Measurements from ENCODE around the gene BIK.
"Not testable (repeated sequence)": the region's sequence is repeated elsewhere in the genome, so short reads cannot be mapped to it uniquely, and the experiment has no call there.

The BIK gene

DNA sequence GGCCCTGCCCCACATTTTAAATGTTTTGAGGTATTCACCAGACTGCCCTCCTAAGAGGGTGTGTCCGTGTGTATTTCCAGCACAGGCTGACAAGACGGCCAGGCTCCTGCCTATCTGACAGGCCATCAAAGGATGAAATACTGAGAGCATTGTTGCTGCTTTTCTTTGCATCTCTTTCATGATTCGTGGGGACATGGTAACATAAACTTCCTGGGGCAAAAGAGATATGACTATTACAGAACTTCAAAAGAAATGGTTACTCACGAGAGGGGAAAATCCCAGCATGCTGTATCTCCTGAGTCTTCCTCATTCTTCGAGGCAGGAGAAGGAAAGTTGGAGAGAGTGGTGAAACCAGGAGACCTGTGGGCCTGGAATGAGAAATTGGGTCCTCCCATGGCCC lies 10.3 kb upstream of the BIK start:
- intact Hi-C loops (cut with DNase I): no loop called here
- DNase-seq: no peak

- intact Hi-C loops (cut with DNase I): no loop called here
- DNase-seq: no peak
Observed at GRCh38 chr22:43101306-43101705, 9.2 kb upstream of the BIK start.

DNA sequence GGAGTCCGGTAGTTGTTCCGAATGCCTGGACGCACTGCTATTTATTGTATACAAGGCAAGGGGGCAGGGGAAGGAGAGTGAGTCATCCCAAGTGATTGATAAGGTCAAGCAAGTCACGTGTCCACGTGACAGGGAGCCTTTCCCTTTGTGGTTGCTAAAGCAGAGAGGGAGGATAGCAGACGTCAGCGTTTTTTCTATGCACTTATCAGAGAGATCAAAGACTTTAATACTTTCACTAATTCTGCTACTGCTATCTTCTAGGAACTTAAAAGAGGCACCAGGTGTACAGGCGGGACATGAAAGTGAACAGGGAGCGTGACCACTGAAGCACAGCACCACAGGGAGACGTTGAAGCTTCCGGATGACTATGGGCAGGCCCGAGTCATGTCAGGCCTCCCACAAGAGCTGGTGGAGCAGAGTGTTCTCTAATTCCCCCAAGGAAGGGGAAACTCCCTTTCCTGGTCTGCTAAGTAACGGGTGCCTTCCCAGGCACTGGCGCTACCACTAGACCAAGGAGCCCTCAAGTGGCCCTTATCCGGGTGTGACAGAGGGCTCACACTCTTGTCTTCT lies 6.4 kb upstream of the BIK start:
- intact Hi-C loops (cut with DNase I); DNase-seq: not testable (repeated sequence)

DNA sequence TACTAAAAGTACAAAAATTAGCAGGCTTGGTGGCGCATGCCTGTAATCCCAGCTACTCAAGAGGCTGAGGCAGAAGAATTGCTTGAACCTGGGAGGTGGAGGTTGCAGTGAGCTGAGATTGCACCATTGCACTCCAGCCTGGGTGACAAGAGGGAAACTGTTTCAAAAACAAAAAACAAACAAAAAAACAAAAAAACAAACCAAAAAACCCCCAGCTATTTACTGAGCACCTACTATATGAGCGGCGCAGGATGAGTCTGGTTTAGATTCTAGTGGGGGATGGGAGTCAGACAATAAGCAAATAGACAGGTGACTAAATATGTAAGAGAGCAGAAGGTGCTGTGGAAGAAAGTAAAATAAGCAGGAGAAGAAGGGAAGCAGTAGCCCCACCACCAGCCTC lies 5.6 kb upstream of the BIK start:
- DNase-seq; intact Hi-C loops (cut with DNase I): not testable (repeated sequence)

- intact Hi-C loops (cut with DNase I): no loop called here
Observed at GRCh38 chr22:43106302-43106701, 4.2 kb upstream of the BIK start.

GRCh38 chr22:43109511-43109910 lies 1.0 kb upstream of the BIK start:
- DNase-seq: no peak
- intact Hi-C loops (cut with DNase I): no loop called here

More at GRCh38 chr22:43106302-43106701, 4.2 kb upstream of the BIK start:
- DNase-seq: no peak

DNA sequence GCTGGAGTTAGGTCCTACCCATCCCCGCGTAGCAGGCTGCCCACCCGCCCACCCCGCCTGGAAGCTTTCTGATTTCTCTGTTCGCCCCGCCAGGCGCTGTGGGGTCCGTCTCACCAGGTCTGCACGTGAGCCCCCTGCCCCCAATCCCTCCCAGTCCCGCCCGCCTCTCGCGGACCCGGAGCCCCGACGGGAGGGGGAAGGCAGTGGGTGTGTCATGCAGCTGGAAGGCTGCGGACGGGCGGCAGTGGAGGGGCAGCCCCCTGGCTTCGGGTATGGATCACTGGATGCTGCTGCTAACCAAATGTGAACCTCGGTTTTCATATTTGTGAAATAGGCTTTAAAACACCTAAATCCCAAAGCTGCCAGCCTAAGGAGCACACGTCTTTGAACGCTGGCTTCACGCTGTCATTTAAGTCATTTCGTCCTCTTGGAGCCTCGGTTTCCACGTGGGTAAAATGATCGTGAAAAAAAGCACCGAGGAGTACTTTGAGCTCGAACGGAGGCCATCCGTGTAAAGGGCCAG lies 568 bp upstream of the BIK start:
- intact Hi-C loops (cut with DNase I): no loop called here
- DNase-seq: no peak

- intact Hi-C loops (cut with DNase I): no loop called here
- peak in 2 of 42 donors; percentile 11 to 21 for DNase-seq
Observed at GRCh38 chr22:43110927-43111623, 525 bp downstream of the BIK start.

- no peak for DNase-seq
Observed at GRCh38 chr22:43113526-43114251, 3.1 kb downstream of the BIK start.

GRCh38 chr22:43114958-43115357 lies 4.4 kb downstream of the BIK start:
- intact Hi-C loops (cut with DNase I): no loop called here
- DNase-seq: no peak

More at GRCh38 chr22:43113526-43114251, 3.1 kb downstream of the BIK start:
- intact Hi-C loops (cut with DNase I): no loop called here

DNA sequence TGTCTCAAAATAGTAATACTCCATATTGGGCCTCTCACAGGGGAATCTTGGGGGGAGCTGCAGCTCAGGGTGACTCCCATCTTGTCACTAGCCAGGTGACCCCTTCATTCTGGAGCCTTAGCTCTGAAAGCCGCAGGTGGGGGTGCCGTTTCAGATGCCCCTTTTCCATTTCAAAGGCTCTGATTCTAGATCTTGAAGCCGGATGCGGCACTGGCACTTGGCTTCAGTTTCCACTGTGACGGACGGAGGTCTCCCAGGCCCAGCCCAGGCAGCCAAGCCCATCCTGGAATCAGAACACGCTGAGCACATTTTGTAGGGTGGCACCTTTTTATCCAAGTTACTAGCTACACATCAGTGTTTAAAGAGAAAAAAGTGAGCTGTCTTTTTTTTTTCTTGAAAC lies 6.4 kb downstream of the BIK start:
- no peak for DNase-seq
- intact Hi-C loops (cut with DNase I): no loop called here

- intact Hi-C loops (cut with DNase I): no loop called here
- DNase-seq: no peak
Observed at GRCh38 chr22:43118024-43118849, 7.7 kb downstream of the BIK start.

DNA sequence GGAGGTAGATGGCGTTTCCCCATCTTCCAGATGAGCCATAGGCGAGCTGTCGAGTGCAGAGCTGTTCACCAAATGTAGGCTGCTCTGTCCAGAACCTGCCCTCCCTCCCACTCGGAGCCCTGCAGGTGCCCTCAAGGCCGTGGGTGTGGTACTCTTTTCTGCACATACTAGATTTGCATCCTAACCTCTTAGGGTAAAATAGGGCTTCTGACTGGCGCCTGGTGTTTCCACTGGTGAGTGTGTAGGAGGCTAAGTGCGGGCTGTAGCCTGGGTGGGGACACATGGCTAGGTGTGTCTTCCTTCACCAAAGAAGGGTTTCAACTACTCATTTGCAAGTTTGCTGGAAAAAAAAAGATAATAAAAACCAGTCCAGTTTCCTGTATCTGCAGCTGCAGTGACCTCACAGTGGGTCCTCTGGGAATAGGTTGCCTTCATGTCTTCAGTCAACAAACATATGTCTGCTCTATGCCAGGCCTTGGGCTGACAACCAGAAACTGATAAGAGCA lies 8.5 kb downstream of the BIK start:
- intact Hi-C loops (cut with DNase I): no loop called here
- peak in 1 of 42 donors; percentile 13 for DNase-seq

DNA sequence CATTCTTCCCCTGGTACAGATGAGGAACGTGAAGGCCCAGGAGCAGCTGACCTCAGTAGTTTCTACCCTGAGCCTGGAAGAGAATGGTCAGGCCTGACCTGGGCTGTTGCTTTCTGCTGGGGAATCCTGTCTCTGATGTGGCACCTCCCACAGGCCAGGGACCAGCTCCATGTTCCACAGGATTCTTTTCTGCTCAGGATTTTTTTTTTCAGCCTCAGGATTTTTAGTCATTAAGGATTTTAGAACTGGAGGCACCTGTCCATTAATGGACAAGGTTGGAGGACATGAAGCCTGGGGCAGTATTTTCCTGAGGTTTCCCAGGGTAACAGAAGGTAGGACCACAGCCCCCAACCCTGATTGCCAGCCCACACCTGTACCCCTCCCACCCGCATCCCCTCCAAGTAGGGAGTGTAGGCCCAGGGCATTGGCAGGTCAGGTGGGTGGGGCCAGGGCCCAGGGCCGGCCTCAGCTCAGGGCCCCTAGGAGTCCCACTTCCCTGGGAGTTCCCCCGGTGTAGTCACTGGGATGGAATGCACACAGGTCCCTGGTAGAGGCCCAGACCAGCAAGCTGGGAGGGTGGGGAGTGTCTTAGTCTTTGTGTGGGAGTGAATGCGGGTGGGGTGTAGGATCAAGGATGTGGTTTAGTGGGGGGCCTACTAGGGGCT lies 16.1 kb downstream of the BIK start:
- intact Hi-C loops (cut with DNase I): no loop called here
- no peak for DNase-seq

GRCh38 chr22:43127166-43127908 lies 16.8 kb downstream of the BIK start:
- intact Hi-C loops (cut with DNase I): no loop called here
- no peak for DNase-seq

- DNase-seq: no peak
- intact Hi-C loops (cut with DNase I): no loop called here
Observed at GRCh38 chr22:43128116-43128515, 17.6 kb downstream of the BIK start.

- intact Hi-C loops (cut with DNase I): no loop called here
- no peak for DNase-seq
Observed at GRCh38 chr22:43128928-43129424, 18.4 kb downstream of the BIK start.

All from head of caudate nucleus (tissue), 42 donors.